Hippocampal formation (tissue), 2 donors: ENCODE data around the gene MYBL2.

ENCODE experiments used
- DNase-seq, 2 donors: peaks; one replicate each; lab custom pipeline; 2025; lab: John Stamatoyannopoulos, UW

The MYBL2 gene

DNA sequence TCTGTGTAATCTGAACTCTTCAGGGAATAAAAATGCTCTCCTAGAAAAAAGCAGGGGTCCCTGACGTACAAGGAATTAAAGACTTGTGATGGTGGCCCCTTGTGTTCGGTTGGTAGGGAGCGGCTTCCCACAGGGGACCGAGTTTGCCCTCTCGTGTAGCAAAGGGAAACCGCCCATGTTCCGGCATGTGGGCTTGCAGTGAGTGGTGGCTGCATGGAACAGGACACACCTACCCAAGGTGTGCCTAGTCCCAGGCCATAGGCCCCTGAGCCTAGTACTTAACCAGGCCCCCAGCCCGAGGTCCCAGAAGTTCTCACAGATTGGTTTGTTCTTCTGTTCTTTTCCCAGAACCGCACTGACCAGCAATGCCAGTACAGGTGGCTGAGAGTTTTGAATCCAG, 15.5 kb downstream of the MYBL2 start:
- DNase-seq, result no peak

DNA sequence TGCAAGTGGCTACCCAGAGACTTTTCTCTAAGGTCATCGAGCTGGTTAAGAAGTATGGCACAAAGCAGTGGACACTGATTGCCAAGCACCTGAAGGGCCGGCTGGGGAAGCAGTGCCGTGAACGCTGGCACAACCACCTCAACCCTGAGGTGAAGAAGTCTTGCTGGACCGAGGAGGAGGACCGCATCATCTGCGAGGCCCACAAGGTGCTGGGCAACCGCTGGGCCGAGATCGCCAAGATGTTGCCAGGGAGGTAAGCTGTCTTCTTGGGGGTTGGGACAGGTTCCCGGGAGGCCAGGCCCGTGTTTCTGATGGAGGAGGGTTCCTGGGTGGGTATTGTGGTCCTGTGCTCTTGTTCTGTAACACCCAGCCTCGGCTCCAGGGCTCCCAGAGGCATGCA, 19.9 kb downstream of the MYBL2 start:
- DNase-seq, result no peak

DNA sequence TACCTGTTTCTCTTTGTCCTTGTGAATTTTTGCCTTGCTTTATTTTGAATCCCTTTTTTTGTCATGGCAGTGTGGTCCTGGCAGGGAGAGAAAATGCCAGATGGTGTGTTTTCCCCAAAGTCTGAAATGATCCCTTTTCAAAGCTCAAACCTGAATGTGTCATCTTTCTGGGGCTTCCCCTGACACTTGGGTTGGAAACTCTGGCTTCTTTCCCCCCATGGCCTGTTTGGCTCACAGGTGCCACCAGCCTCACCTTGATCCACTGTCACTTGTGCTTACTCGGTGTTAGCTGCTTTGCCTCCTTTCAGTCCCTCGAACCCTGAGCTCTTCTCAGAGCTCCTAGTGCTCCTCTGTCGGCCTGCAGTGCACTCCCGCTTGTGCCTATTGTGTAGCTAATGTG, 22.3 kb downstream of the MYBL2 start:
- DNase-seq, result no peak

DNA sequence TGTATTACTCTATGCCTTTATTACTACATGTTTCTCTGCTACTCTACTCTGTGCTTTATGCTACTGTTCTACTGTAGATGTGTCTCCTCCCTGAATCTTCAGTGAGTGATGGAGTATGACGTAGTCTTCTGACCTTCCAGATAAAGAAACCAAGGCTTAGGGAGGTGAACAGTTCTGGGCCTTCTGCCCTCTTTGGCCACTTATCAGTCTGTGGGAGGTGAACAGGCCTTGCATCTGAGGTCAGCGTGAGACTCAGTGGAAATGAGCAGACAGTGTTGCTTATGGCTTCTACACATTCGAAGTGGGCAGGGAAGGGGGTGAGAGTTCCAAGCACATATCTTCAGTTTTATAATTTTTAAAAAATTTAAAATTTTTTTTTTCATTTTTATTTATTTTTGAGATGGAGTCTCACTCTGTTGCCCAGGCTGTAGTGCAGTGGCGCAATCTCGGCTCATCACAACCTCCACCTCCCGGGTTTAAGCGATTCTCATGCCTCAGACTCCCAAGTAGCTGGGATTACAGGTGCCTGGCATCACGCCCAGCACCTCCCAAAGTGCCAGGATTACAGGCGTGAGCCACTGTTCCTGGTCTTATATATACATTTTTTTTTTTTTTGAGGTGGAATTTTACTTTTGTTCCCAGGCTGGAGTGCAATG, 24.2 kb downstream of the MYBL2 start:
- no peak for DNase-seq

DNA sequence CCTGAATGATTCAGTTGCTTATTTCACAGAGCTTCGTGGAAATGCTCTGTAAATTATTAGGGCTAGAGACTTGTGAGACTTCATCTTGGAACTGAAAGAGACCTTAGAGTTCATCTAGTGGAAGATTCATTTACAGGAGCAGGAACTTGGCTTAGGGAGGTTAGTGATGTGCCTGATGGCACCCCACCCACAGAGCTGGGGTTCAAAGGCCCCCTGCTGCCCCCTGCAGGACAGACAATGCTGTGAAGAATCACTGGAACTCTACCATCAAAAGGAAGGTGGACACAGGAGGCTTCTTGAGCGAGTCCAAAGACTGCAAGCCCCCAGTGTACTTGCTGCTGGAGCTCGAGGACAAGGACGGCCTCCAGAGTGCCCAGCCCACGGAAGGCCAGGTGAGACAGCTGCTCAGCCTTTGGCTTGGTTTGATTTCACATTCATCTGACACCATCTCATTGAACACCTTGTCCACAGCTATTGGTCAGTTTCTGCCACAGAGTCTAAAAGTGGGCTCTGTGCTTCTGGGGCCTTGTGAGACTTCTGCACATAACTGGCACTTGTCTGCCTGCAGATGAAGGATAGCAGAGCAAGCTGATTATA, 25.1 kb downstream of the MYBL2 start:
- no peak for DNase-seq

DNA sequence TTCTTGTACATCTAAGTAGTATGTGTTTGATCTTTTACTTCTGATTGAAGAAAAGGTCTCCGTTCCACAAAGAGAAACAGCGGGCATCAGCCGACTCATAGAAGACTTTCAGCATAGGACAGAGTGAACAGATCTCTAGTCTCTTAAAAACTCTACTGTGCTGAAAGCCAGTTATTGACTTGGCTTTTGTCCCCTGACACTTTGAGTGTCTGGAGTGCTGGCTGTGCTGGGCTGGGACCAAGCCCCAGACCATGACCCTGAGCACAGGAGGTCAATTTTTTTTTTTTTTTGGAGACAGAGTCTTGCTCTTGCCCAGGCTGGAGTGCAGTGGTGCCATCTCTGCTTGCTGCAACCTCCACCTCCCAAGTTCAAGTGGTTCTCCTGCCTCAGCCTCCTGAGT, 27.8 kb downstream of the MYBL2 start:
- no peak for DNase-seq

DNA sequence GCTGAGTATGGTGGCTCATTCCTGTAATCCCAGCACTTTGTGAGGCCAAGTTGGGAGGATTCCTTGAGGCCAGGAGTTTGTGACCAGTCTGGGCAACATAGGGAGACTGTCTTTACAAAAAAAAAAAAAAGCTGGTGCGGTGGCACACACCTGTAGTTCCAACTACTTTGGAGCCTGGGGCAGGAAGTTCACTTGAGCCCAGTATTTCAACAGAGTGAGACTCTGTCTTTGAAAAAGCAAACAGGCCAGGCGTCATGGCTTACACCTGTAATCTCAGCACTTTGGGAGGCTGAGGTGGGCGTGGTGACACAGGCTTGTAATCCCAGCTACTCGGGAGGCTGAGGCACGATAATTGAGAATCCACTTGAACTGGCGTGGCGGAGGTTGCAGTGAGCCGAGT, 28.7 kb downstream of the MYBL2 start:
- DNase-seq, result no peak

DNA sequence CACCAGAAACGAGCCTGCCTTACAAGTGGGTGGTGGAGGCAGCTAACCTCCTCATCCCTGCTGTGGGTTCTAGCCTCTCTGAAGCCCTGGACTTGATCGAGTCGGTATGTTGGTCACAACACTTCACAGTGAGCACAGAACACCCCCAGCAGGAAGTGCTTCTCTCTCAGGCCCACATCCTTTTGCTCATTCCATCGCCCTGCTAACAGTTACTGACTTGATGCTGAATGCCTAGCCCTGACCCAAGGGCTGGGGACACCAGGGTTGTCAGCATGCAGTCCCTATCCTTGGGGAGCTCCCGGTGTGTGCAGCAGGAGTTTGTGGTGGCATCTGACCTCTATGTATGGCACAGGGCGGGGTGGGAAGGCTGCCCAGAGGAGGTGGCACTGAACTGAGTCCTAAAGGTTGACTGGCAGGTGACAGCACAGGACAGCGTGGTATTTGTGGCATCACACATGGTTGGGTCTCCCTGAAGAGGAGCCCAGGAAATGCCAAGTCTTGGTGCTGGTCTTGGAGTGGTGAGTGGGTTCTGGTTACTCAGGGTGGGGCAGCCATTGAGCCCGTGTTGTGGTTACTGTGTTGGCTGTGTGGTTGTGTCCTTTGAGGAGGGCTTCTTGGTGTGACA, 33.1 kb downstream of the MYBL2 start:
- no peak for DNase-seq

DNA sequence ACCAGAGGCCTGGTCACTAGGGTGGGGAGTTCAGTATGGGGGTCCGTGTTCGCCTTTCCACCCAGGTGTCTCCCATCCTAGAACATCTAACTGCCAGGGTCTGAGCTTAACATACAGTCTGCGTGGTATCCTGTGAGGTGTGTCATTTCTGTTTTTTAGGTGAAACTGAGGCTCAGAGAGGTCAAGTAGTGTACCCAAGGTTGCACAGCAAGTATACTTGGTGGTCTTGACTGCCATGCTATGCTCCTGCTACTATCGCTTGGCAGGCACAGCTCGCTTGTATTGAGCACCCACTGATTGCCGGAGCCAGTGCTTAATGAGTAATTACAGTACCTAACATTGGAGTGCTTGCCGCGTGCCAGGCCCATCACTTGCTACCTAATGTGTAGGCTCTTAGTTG, 33.7 kb downstream of the MYBL2 start:
- DNase-seq, result no peak

DNA sequence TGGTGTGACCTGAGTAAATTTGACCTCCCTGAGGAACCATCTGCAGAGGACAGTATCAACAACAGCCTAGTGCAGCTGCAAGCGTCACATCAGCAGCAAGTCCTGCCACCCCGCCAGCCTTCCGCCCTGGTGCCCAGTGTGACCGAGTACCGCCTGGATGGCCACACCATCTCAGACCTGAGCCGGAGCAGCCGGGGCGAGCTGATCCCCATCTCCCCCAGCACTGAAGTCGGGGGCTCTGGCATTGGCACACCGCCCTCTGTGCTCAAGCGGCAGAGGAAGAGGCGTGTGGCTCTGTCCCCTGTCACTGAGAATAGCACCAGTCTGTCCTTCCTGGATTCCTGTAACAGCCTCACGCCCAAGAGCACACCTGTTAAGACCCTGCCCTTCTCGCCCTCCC, 35.6 kb downstream of the MYBL2 start:
- DNase-seq, result no peak

DNA sequence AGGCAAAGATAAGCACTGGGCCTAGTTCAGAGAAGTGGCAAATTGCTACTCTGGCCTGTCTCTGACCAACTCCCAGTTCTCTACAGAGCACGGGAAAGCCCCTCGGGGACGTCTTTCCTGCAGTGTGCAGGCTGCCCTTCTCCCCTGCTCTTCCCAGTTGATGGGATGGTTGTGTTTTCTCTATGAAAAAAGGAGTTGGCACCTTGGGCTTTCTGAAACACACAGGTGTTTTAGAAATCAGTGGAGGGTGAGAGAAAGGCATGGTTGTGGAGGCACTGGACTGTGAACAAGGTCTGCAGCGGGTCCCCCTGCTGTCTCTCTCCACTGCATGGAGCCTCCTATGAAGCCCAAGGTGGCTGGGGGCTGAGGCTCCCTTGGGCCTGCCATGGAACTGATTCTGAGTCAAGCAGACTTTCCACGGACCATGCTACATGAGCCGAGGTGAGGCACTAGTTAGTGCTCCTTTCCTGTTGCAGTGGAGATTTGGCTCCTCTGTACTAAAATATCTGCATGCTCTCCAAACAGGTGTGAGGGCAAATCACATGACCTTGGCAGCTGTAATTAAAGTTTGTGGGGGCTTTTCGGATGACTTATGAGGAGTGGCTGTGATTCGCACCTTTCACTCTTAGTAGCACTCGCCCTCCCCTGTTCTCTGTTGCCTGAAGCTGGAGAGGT, 43.6 kb downstream of the MYBL2 start:
- no peak for DNase-seq

DNA sequence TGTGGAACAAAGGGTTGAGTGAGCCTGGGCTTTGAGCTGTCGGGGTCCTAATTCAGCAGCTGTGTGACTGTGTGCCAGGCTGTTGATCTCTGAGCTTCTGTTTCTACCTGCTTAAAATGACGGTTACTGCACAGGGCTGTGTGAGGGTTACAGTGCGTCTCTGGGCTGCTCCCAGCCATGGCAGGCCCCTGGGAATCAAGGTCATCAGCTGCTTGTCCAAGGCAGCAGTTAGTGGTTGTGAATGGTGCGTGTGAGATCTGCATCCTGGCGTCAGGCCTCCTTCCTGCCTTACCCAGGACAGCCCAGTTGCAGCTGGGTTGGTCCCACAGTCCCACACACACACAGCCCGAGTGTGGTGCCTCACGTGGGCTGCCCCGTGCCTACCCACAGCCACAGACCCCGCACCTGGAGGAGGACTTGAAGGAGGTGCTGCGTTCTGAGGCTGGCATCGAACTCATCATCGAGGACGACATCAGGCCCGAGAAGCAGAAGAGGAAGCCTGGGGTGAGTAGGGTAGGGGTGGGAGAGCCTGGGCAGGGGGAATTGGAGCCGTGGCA, 44.3 kb downstream of the MYBL2 start:
- DNase-seq, result no peak

DNA sequence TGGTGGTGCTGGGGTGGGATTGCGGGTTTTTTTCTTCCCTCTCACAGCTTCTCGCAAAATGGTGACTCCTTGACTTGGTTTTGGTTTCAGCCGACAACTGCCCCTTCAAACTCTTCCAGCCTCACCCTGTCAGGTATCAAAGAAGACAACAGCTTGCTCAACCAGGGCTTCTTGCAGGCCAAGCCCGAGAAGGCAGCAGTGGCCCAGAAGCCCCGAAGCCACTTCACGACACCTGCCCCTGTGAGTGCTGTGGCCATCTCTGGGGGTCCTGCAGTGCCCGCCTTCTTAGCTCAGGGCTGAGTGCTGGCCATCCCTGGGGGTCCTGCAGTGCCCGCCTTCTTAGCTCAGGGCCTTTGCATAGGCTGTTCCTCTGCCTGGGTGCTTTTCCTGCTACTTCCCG, 48.1 kb downstream of the MYBL2 start:
- no peak for DNase-seq

DNA sequence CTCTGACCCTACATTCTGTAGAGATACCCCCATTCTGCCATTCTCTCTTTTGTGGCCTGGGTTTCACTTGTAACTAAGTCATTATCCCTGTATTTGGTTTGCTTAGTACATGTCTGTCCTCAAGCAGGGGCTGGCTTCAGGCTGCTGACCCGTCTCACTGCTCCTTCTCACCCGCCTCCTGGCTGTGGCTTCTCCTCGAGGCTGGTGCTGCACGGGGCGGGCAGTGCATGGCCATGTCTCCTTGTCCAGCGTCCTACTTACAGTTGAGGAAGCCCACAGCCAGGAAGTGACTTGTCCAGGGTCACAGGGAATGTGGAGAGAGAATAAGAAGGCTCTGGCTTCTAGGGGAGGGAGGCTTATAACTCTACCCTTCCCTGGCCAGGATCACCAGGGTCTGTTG, 48.6 kb downstream of the MYBL2 start:
- no peak for DNase-seq

DNA sequence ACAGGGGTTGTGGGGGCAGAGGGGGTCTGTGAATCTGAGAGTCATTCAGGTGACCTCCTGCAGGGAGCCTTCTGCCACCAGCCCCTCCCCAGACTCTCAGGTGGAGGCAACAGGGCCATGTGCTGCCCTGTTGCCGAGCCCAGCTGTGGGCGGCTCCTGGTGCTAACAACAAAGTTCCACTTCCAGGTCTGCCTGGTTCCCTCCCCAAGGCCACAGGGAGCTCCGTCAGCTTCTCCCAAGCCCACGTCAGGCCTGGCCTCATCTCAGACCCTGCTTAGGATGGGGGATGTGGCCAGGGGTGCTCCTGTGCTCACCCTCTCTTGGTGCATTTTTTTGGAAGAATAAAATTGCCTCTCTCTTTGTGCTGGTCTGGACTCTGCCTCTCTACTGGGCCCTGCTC, 49.2 kb downstream of the MYBL2 start:
- DNase-seq, result no peak

DNA sequence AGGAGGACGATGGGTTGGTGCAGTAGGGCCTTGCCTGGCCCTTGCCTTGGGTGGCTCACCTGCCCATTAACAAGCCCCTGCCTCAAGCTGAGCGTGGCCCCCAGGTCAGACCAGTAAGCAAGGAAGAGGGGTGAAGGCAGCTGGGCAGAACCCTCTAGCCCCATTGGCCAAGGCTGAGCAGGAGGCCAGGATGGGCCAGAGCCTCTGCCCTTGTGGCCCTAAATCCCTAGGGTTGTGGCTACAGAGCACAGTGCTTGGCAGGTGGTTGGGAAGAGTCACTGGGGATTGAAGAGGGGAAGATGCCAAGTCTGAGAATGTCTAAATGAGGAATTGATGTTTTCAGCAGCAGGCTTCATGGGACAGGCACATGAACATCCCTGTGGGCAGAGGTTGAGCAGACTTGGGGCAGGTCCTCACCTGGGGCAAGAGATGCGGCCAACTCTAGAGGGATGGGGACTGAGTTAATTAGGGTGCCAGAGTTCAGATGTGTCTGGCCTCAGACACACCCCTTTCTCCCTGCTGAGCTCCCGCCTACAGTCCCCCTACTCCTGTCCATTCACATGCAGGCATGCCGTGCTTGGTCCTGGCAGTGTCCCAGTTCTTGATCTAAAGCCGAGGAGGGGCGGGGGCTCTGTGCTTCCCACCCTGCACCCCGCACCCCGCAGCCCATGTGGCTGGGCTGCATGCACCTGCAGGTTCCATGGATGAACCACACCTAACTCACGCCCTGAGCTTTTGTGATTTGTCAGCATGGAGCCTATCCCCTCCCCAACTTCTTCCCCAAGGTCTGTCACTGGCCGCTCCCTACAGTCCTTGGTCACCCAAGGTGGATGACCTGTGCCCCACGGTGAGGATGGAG, 50.1 kb downstream of the MYBL2 start:
- no peak for DNase-seq

DNA sequence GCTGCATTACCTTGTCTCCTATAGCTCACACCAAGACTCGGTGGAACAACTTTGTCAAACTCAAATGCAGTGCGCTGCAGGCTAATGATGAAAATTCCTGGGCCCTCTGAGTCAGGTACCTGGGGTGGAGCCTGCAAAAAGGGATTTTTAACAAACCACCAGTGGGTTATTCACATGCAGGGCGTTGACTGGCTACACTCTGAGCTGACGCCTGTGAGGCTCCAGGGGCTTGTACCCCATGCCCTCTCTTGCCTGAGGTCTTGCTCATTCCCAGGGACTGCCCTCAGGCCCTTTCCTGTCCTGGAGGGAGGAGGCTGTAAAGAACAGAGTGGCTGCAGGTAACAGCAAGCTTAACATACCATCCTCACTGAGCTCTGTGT, 50.7 kb downstream of the MYBL2 start:
- no peak for DNase-seq

DNA sequence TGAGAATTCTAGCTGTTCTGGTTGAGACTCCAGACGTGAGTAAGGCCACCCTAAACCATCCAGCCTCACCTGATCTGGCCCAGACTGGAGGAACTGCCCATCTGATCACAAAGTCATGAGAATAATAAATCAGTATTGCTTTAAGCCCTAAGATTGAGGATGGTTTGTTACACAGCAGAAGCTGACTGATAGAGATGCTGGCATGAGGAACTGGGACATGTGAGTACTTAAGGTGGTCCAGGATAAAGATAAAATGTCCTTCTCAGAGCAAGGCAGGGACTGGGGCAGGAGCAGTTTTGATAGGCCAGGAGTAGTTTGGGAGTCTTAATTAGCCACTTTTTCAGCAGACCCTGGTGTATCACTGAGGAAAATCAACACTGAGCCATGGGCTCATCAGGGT, 53.1 kb downstream of the MYBL2 start:
- no peak for DNase-seq

DNA sequence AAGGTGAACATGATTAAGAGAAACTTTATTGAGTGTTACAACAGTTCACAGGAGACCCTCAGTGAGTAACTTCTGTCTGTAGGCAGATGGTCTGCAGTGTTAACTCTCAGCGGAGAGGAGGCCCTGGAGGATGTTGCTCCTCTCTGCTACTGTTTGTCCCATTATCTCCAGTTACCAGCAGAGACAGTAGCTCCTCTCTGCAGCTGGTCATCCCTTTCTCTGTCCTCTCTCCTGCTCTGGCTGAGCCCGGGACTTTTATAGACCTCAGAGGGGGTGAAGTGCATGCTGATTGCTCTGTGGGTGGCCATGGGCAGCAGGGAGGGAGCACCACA, 54.1 kb downstream of the MYBL2 start:
- DNase-seq, result no peak

DNA sequence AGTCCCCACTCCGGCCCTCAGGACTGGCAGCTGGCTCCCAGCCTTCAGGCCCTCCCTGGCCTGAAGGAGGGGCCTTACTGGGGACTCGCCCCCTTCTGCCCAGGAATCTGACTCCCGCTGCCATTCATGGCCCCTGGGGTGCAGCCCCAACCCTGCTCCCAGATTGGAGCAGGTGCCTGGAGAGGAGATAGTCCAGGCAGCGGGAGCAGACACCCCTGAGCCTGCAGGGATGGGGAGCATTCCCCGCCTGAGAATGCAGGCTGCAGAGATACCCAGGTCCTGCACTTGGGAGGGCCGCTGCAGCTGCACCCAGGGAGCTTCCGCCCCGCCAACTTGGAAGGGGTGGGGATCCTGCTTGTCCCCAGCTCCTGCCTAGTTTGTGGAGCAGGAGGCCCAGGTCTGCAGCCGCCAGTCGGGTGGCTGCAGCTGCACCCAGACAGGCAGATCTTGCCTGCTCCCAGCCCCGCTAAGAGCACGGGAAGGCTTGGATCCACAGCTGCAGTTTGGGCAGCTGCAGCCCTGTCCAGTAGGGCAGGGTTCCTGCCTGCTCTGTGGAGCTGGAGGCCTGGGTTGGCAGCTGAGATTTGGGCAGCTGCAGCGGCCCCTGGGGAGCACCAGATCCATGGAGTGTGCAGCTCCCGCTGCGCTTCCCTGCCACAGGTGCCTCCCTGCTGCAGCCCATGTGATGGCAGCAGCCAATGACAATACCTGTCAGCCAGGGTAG, 54.7 kb downstream of the MYBL2 start:
- no peak for DNase-seq

DNA sequence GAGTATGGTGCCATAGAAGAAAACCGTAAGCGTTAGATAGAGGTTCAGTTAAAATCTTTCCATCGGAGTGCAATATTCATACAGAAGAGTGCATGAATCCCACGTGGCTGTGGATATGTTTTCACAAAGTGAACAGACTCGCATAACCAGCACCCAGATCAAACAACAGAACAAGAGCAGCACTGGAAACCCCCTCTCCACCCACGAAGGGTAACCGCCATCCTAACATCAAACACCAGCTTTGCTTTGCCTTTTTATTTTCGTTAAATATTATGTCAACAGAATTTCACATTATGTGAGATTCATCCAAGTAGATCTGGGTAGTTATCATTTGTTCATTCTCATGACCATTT, 55.2 kb downstream of the MYBL2 start:
- DNase-seq, result no peak

DNA sequence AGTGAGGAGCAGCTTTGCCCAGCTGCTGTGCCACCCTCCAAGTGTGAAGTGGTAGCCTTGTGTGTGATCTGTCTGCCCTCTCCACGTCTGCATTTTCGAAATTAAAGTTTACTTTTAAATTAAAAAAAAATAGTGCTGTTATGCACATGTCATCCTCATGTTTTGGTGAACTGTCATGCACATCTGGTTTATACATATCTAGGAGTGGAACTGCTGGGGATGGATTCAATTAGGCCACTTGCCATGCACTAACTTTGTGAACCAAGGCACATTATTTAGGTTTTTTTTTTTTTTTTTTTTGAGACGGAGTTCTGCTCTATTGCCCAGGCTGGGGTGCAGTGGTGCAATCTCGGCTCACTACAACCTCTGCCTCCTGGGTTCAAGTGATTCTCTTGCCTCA, 56.3 kb downstream of the MYBL2 start:
- no peak for DNase-seq
